ENCODE measurements around the gene NRDE2.

Gene NRDE2

DNA sequence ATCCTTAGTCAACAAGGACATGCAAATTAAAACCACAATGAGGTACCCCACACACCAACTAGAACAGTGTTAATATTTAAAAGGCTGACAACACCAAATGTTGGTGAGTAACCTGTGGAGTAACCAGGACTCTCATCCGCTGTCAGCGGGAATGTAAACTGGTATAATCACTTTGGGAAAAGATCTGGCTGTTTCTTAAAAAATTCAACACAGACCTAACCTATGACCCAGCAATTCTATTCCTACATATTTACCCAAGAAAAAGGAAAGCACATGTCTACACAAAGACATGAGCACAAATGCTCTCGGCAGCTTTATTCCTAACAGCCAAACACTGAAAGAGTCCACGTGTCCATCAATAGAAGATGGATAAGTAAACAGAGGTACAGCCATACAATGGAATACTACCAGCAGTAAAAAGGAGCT, 26.6 kb downstream of the NRDE2 start:
- DNase-seq (ENCODE audit: low read depth in 2 of 2), result no peak
- H3K4me3 ChIP-seq (replicated peaks in 1 of 2; ENCODE audit: low read depth in 2 of 2, low read length in 2 of 2), result no peak overlapping the region
- TF ChIP-seq, protein P1, sequence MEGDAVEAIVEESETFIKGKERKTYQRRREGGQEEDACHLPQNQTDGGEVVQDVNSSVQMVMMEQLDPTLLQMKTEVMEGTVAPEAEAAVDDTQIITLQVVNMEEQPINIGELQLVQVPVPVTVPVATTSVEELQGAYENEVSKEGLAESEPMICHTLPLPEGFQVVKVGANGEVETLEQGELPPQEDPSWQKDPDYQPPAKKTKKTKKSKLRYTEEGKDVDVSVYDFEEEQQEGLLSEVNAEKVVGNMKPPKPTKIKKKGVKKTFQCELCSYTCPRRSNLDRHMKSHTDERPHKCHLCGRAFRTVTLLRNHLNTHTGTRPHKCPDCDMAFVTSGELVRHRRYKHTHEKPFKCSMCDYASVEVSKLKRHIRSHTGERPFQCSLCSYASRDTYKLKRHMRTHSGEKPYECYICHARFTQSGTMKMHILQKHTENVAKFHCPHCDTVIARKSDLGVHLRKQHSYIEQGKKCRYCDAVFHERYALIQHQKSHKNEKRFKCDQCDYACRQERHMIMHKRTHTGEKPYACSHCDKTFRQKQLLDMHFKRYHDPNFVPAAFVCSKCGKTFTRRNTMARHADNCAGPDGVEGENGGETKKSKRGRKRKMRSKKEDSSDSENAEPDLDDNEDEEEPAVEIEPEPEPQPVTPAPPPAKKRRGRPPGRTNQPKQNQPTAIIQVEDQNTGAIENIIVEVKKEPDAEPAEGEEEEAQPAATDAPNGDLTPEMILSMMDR (IDR thresholded peaks at IDR 0.05; ENCODE audit: low read depth, low read length), result no peak

DNA sequence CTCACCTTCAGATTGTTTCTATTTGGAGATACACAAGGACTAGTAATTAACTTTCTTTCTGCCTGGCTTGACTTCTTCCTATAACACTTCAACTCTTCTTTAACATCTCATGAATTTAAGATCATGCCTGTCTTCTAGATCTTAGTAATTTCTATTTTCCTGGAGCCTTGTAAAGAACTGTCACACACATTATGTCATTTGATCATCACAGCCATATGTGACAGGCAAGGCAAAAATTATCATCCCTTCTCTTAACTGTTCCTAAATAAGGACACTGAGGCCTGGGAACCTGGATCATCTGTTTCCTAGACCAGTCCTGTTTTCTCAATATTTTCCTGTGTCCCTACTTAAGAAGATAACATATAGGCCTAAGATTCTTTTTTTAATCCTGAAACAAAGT, 27.2 kb downstream of the NRDE2 start:
- H3K4me3 ChIP-seq (replicated peaks in 1 of 2; ENCODE audit: low read depth in 2 of 2, low read length in 2 of 2), result no peak overlapping the region
- TF ChIP-seq, protein P1 (IDR thresholded peaks at IDR 0.05; ENCODE audit: low read depth, low read length), result no peak
- DNase-seq (ENCODE audit: low read depth in 2 of 2), result no peak

GRCh38 chr14:90303473-90303872, 28.3 kb downstream of the NRDE2 start:
- DNase-seq (ENCODE audit: low read depth in 2 of 2), result no peak
- TF ChIP-seq, protein P1 (IDR thresholded peaks at IDR 0.05; ENCODE audit: low read depth, low read length), result no peak
- H3K4me3 ChIP-seq (replicated peaks in 1 of 2; ENCODE audit: low read depth in 2 of 2, low read length in 2 of 2), result no peak overlapping the region

DNA sequence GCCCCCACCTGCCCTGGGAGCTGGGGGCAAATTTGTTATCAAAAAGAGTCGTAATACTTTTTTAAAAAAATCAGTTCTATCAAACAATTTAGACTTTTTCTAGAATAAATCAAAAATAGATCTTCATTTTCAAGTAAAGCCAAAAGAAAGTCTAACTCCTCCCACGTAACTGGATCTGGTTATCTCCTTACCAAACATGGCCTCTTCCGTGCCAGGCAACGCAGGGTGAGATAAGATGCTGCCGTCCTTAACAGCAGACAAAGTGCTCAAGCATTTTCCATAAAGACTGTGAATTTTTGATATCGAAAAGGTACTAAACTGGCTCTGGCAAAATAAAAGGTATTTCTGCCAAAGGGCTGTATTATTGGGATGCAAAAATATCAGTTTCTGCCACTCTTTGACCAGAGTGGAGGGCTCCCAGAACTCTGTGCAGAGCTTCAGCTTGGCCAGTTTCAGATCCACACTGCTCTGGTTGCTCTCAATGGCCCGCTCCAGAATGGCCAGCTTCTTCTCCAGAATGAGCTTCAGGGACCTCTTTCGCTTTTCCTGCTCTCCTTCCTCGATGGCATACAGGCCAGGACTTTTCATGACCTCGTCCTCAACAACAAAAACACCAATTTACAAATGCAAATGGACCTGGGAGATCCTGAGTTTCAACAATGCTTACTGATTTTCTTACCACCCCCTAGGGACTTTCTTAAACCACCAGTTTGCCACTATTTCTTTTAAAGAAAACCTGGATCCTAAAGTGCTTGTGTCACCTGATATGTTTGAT, 29.0 kb downstream of the NRDE2 start:
- peak in 1 of 2 donors; percentile 14 for DNase-seq (ENCODE audit: low read depth in 2 of 2)
- no peak overlapping the region for H3K4me3 ChIP-seq (replicated peaks in 1 of 2; ENCODE audit: low read depth in 2 of 2, low read length in 2 of 2)
- TF ChIP-seq, protein P1 (IDR thresholded peaks at IDR 0.05; ENCODE audit: low read depth, low read length), result no peak

- TF ChIP-seq, protein P1 (IDR thresholded peaks at IDR 0.05; ENCODE audit: low read depth, low read length), result peak; percentile 38
- H3K4me3 ChIP-seq (replicated peaks in 1 of 2; ENCODE audit: low read depth in 2 of 2, low read length in 2 of 2), result no peak overlapping the region
- peak; percentile 78 to 80 for DNase-seq (ENCODE audit: low read depth in 2 of 2)
These were observed 30.1 kb downstream of the NRDE2 start for GRCh38 chr14:90301668-90302090.

- no peak overlapping the region for H3K4me3 ChIP-seq (replicated peaks in 1 of 2; ENCODE audit: low read depth in 2 of 2, low read length in 2 of 2)
- no peak for DNase-seq (ENCODE audit: low read depth in 2 of 2)
- TF ChIP-seq, protein P1 (IDR thresholded peaks at IDR 0.05; ENCODE audit: low read depth, low read length), result no peak
These were observed 30.6 kb downstream of the NRDE2 start for GRCh38 chr14:90301122-90301521.
